ENCODE measurements around the gene TP53INP2. TPM values are rescaled to one million over a fixed set of nuclear protein-coding genes. Genes with fewer than 3 reads are reported as not detected.
A peak's percentile ranks its signal among the peaks of the same experiment; 100 is the strongest.

The TP53INP2 gene
- total and polyA plus RNA-seq, 2 of the 13 experiments (the other 11 are each of a cell fraction or from before 2014, with no cell fraction given) = 5.2 to 18.8 TPM

- TF ChIP-seq DDIT3 (CRISPR knock-in tag; IDR thresholded peaks at IDR 0.05) = no peak
- peak; percentile 7; the same call in 1 of the 2 replicates for TF ChIP-seq ZNF678 (CRISPR knock-in tag; IDR thresholded peaks at IDR 0.05)
- TF ChIP-seq ZNF333 (CRISPR knock-in tag; IDR thresholded peaks at IDR 0.05; ENCODE audit: borderline replicate concordance) = 0 out of 2 replicates have a peak, but pooled peaks have one; percentile 41
- no peak; the same call in 1 of the 2 replicates for TF ChIP-seq ELK4 (CRISPR knock-in tag; IDR thresholded peaks at IDR 0.05; ENCODE audit: borderline replicate concordance)
- no peak for TF ChIP-seq PBX2 (CRISPR knock-in tag; IDR thresholded peaks at IDR 0.05)
- TF ChIP-seq LBX2 (CRISPR knock-in tag; IDR thresholded peaks at IDR 0.05; ENCODE audit: borderline replicate concordance) = 0 out of 2 replicates have a peak, but pooled peaks have one; percentile 32
- TF ChIP-seq POLR2AphosphoS2 (IDR thresholded peaks at IDR 0.05; ENCODE audit: low read depth, low read length) = peak; percentile 84; the same call in 1 of the 2 replicates
- TF ChIP-seq MXD4 (CRISPR knock-in tag; IDR thresholded peaks at IDR 0.05) = 0 out of 2 replicates have a peak, but pooled peaks have one; percentile 1
- peak; percentile 51; the same call in 1 of the 2 replicates for TF ChIP-seq NRL (CRISPR knock-in tag; IDR thresholded peaks at IDR 0.05; ENCODE audit: borderline replicate concordance)
- peak; percentile 45; the same call in 1 of the 2 replicates for TF ChIP-seq ZNF350 (CRISPR knock-in tag; IDR thresholded peaks at IDR 0.05; ENCODE audit: borderline replicate concordance, low read depth)
- TF ChIP-seq FOXO1 (CRISPR knock-in tag; IDR thresholded peaks at IDR 0.05) = peak; percentile 37
- TF ChIP-seq ZXDC (CRISPR knock-in tag; IDR thresholded peaks at IDR 0.05) = 0 out of 2 replicates have a peak, but pooled peaks have one; percentile 85
- TF ChIP-seq ELF3 (CRISPR knock-in tag; IDR thresholded peaks at IDR 0.05) = peak; percentile 43; the same call in 1 of the 2 replicates
- no peak for TF ChIP-seq MLLT10 (CRISPR knock-in tag; IDR thresholded peaks at IDR 0.05)
- no peak for TF ChIP-seq ETS1 (CRISPR knock-in tag; IDR thresholded peaks at IDR 0.05)
- TF ChIP-seq AGO1 (IDR thresholded peaks at IDR 0.05; ENCODE audit: low read depth, low read length, poor library complexity, severe bottlenecking) = no peak
- no peak for TF ChIP-seq ZNF577 (CRISPR knock-in tag; IDR thresholded peaks at IDR 0.05; ENCODE audit: borderline replicate concordance, low read depth)
- peak in 1 of 2 experiments; percentile 36; a peak in 1 of 4 replicates for TF ChIP-seq KLF16 (CRISPR knock-in tag; IDR thresholded peaks at IDR 0.05)
- TF ChIP-seq MAFG (CRISPR knock-in tag; IDR thresholded peaks at IDR 0.05) = no peak; the same call in 1 of the 2 replicates
- TF ChIP-seq POLR2AphosphoS5 (IDR thresholded peaks at IDR 0.05; ENCODE audit: low read depth, low read length) = peak; percentile 69
Measured at GRCh38 chr20:34704177-34705007, at the start of gene TP53INP2 (continued).
